Globus pallidus (tissue), 1 donor: ENCODE results near the gene GMPR2.
A peak's percentile ranks its signal among the peaks of the same experiment; 100 is the strongest.

Source experiments
- DNase-seq: peaks from one replicate; pipeline ENCODE4 v3.0.0-alpha.2; 2015; ENCODE audit warnings: low spot score

Gene GMPR2

DNA sequence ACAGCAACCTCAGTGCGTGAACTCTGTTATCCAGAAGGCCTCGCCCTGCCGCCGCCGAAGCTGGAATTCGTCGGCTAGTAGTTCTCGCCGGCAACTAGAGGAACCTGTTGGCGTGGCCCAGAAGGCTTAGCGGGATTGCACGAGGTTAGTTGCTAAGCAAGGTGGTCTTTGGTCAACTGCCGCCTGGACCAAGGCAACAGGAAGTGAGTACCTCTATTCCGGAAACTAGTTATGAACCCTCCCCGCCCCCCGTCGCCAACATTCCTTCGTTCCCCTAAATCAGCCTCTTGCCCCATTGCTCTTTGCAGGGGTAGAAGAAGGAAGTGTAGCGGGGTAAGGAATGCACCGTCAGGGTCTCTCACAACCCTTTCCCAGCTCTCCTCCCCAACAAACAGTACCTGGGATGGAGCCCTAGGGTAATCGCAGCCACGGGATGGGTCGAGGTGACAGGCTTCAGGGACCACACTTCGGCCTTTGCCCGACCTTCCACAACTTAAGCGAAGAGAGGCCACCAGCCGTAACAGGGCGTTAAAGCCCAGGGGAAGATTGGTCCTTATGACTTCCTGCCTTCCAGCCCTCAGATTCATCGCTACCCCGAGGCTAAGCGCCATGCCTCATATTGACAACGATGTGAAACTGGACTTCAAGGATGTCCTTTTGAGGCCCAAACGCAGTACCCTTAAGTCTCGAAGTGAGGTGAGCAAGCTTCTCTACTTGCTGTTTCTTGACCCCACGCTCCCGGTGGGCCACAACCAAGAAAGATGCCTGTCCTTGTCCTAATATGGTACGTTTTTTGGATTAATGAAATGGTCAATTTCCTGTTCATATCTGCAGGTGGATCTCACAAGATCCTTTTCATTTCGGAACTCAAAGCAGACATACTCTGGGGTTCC, at the start of gene GMPR2:
TSS of gene GMPR2 (plus strand) at position 285 of the 893 bp plus-strand sequence. CDS start at position 610, 325 bp downstream.
- DNase-seq, result no peak

GRCh38 chr14:24183014-24183481, 49.7 kb upstream of the GMPR2 start:
- DNase-seq, result no peak

GRCh38 chr14:24184104-24184970, 48.4 kb upstream of the GMPR2 start:
- no peak for DNase-seq

- no peak for DNase-seq
Measured at GRCh38 chr14:24185026-24185425, 47.7 kb upstream of the GMPR2 start.

GRCh38 chr14:24185741-24186140, 47.0 kb upstream of the GMPR2 start:
- no peak for DNase-seq

- no peak for DNase-seq
Measured at GRCh38 chr14:24186831-24187538, 45.7 kb upstream of the GMPR2 start.

GRCh38 chr14:24187539-24187915, 45.2 kb upstream of the GMPR2 start:
- DNase-seq, result no peak

GRCh38 chr14:24188251-24189058, 44.3 kb upstream of the GMPR2 start, which contains the start of gene IPO4:
Gene IPO4 (minus strand): TSS chr14:24188816. CDS start chr14:24188787, 29 bp downstream.
- DNase-seq, result peak; percentile 95

DNA sequence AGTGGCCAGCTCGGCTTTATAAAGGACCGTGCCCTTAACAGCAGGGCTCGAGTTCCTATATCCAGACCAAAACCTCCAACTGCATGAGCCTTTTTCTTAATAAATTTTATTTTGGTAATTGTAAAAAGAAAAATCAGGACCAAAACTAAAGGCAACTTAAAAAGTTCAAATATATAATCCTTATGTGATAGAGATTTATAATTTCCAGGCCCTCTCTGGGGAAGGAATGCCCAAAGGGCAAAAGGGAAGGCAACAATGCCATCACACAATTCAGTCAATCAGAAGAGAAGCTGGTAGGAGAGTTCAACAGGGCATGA, 43.7 kb upstream of the GMPR2 start:
- DNase-seq, result no peak

GRCh38 chr14:24189460-24189859, 43.3 kb upstream of the GMPR2 start:
- no peak for DNase-seq

DNA sequence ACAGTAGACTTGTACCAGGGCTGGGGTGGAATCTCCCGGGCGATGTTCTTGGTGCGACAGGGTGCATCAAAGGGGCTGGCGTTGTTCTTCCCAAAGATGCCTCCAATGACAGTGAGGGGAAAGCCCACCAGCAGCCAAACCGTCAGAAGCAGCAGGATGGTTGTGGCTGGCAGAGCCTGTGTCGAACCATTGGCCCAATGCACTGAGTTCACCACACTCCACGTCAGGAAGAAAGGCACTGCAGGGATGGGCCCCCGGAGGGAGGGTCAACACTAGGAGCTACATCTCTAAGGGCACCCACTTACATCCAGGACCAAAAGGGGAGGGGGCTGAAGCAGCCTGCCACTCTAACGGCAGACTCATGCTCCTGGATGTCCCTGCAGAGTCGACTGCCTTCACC, 42.3 kb upstream of the GMPR2 start:
- DNase-seq, result no peak

DNA sequence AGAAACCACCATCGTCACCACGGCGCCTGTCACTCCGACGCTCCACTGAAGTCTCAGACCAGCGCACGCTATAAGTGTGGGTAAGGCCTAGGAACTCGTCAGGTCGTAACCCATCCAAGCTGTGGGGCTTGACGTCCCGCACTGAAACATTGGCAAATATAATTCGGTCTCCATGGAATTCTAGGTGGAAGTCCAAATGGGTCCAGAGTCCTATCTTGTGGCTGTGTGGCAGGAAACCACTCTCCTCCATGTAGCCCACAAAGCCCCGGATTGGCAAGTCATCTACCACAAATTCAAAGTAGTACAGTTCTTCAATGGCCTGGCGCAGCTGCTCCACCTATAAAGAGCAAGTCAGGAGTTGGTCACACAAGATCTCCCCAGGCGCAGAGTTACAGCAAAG, 39.8 kb upstream of the GMPR2 start:
- DNase-seq, result no peak

- no peak for DNase-seq
Measured at GRCh38 chr14:24194186-24194872, 38.4 kb upstream of the GMPR2 start.

DNA sequence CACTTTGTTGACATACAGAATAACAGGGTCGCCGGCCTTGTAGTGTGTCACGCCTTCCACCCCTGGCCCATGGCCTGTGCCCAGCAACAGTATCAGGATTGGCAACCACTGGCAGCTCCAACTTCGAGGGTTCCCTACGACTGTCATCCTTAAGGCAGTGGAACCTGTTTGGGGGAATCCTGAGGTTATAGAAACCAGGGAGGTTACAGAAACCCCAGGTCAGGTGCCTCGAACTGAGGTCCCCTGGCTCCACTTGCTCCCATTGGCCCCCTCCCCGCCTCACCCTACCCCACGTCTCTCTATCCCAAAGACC, 37.9 kb upstream of the GMPR2 start:
- no peak for DNase-seq

DNA sequence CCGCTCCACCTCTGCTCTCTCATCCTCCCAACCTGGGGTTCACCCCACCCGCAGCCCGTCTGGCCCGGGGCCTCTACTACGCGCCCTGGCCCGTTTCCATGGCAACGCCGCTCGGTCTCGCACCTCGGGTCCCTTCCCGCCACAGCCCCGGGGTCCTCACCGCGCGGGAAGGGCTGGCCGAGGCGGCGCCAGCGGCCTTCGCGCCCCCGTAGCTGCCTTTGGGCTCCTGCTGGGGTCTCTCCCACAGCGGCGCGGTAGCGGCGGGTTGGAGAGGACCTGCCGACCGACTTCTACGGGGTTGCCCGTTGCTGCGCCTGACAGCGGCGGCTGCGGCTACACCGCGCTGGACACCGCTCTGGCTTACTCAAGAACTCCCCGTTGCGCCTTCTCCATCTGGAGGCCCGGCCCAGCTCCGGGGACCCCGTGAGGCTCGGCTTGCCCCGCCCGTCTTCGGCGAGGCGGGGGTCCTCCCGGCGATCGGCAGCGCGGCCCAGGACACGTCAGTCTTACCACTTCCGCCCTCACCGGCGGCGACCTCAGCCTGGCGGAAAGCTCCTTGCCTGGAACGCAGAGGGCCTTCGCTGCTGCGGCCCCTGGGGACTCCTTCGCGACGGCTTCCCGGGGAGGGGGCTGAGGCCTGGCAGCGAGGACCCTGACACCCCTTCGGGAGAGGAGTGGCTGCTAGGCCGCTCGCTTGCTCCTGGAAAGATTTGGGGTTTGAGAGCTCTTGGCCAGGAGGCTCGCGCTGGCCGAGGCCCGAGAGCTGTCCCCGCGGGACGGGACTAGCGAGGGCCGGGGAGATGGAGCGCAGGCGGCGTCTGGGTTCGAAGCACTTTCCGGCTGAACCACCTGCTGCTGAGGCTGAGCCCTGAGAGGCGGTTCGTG, 37.3 kb upstream of the GMPR2 start, which contains the start of gene TM9SF1:
TSS of gene TM9SF1 (minus strand) at position 256 of the 885 bp plus-strand sequence. CDS start 422 bp downstream, outside the sequence.
- peak; percentile 74 for DNase-seq

- DNase-seq, result no peak
Measured at GRCh38 chr14:24196071-24197055, 36.4 kb upstream of the GMPR2 start.

DNA sequence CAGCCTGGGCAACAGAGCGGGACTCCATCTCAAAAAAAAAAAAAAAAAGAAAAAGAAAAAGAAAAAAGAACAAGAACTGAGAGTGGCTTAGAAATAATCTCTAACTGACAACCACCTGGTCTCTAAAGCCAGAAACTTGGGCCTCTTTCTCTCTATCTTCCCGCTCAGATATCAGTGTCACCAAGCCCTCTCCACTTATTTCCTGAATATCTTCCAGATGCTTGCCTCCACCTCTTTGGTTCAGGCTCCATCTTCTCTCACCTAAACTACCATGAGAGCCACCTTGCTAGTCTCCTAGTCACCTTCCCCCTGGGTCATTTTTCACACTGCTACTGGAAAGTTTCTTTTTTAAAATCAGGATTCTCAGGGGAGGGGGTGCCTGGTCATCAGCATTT, 35.7 kb upstream of the GMPR2 start:
- no peak for DNase-seq

DNA sequence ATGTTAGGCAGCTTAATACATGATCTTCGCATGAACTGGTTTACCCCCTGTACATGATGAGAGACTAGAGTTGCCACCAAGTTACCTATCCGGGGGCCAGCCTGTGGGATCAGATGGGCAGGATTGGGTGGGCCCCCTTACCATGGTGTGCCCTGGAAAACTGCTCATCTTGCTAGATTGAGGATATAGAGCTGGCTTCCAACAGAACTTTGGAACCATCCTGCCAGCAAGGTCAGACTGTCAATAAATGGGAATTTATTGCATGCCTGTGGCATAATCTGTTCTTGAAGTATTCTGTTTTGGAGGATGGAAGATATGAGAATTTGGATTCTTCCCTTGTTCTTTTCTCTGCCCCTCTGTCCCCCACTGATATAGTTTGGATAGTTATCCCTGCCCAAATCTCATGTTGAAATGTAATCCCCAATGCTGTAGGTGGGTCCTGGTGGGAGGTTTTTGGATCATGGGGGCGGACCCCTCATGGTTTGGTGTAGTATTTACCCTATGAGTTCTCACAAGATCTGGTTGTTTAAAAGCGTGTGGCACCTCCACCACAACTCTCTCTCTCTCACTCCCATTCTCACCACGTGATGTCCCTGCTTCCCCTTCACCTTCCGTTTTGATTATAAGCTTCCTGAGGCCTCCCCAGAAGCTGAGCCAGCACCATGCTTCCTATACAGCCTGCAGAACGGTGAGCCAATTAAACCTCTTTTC, 33.8 kb upstream of the GMPR2 start:
- DNase-seq, result no peak
